HG02798 (cell line): ENCODE measurements around the gene CD164L2.
"Not testable (repeated sequence)": the region's sequence is repeated elsewhere in the genome, so short reads cannot be mapped to it uniquely, and the experiment has no call there.

Experiments used
- ATAC-seq: cut with Tn5 transposase; IDR thresholded peaks from one replicate; pipeline ENCODE4 v1.9.1; 2021; ENCODE audit warnings: mild to moderate bottlenecking; ENCODE audit not compliant: unreplicated experiment, poor library complexity

Gene CD164L2

DNA sequence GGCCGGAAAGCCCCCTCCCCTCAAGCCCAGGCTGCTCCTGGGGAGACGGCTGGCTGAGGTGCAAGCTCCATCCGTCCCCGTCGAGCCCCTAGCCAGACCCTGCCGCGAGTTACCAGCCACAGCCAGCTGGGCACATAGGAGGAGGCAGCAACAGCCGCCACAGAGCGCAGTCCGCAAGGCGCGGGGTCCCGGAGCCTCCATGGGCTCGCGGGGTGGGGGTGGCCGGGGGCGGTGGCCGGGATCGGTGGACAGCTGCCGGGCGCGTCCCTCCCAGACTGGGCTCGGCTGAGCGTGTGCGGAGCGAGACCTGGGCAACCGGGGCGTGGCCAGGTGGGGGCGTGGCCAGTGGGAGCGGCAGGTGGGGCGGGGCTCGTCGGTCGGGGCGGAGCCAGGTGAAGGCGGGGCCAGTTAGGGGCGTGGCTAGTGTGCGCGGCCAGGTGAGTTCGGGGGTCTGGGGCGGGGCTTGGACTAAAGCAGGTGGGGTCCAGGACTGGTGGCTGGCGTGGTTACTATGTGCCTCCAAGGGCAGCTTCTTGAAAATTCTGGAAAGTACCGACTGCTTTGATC is at the start of gene CD164L2:
CD164L2 (minus strand) TSS at position 295 of the 567 bp plus-strand sequence; CDS start at position 201, 94 bp downstream.
- no peak for ATAC-seq

GRCh38 chr1:27432725-27433124 is 49.6 kb upstream of the CD164L2 start:
- ATAC-seq = not testable (repeated sequence)

- no peak for ATAC-seq
Observed at GRCh38 chr1:27431601-27431940, 48.4 kb upstream of the CD164L2 start.

DNA sequence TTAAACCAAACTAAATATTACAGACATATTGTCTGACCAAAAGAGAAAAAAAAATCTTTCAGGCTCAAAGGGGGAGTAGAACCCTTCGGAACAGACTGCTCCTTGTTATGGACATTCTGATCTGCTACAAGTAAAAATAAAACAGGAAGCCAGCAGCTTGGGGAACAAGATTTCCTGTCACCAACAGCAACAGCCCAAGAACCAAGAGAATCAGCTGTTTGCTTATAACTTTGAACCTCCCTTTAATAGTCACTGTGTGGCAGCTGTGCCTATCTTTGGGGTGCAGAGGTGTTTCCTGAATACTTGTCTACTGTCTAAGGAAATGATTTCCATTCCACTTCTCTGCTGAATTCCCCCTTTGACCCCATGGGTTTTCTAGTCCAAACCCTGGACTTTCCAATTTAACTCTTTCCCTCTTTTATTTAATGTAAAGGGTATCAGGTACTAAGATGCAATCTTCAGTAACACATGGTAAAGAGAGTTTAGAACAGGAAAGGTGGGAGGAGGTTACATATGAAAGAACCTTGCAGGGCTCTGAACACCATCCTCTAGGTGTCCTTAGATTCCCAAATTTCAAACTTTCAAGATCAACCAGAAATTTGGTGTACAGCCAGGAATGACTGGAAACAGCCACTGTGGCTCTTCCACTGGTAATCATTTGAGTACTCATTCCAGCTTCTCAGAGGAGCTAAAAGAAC is 47.9 kb upstream of the CD164L2 start:
- no peak for ATAC-seq

DNA sequence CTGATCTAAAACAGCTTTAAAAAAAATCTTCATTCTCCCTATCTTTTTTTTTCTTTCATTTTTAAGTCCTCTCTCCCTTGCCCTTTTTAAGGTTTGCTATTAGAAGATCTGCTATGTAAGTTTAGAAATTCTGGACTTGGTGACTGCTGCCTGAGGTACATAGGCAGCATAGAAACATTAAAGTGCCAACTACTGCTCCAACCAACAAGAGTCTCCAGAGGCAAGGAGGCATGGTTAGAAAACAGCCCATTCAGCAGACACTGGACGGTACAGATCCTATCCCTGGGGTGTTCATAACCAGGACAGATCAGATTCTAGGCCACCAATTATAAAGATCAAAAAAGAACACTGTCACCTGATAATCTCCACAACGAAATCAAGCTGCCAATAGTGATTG is 45.9 kb upstream of the CD164L2 start:
- no peak for ATAC-seq

GRCh38 chr1:27428316-27429028 is 45.3 kb upstream of the CD164L2 start:
- ATAC-seq = no peak

GRCh38 chr1:27427816-27428315 is 44.7 kb upstream of the CD164L2 start:
- ATAC-seq = no peak

- no peak for ATAC-seq
Observed at GRCh38 chr1:27427329-27427728, 44.2 kb upstream of the CD164L2 start.

- no peak for ATAC-seq
Observed at GRCh38 chr1:27423709-27424108, 40.6 kb upstream of the CD164L2 start.

DNA sequence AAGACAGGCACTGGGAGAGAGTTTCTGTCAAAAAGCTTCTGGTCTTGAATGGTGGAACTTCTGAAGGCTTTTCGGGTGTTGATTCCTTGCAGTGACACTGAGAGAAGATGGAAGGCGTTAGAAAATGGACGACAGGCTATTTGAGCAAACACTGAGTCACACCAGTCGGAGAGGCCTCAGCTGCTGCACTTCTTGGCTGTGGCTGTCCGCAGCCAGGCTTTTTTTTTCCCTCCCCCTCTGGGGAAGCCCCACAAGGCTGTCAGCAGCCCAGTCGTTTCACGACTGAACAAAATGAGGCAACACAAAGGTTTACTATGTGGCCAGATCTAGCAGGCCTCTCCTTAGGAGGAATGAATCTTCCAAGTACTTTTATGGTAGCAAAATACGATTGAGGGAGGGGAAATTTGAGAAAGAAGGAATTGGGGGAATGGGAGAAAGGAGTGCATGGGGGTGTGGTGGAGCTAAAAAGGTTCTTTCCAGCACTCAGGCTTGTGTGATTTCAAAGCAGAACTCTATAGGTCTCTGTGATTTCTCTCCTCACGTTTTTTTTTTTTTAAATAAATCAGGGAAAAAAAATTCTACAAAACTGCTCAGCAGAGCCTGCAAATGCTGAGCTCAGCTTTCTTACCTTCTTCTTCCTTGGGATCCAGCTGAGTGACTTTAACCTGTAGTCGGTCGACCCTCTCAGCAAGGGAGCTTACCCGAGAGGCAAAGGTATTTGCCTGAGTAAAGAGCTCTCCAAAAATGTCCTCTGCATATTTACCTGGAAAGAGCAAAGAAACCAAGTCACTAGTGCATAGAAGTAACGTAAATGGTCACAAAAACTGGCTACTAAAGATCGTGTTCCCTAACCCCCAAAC is 35.4 kb upstream of the CD164L2 start:
- peak; percentile 78 for ATAC-seq

GRCh38 chr1:27417713-27418112 is 34.6 kb upstream of the CD164L2 start:
- ATAC-seq = no peak

GRCh38 chr1:27416387-27417111 is 33.4 kb upstream of the CD164L2 start:
- ATAC-seq = no peak

- ATAC-seq = no peak
Observed at GRCh38 chr1:27414091-27414490, 31.0 kb upstream of the CD164L2 start.

- ATAC-seq = no peak
Observed at GRCh38 chr1:27413004-27413403, 29.9 kb upstream of the CD164L2 start.

DNA sequence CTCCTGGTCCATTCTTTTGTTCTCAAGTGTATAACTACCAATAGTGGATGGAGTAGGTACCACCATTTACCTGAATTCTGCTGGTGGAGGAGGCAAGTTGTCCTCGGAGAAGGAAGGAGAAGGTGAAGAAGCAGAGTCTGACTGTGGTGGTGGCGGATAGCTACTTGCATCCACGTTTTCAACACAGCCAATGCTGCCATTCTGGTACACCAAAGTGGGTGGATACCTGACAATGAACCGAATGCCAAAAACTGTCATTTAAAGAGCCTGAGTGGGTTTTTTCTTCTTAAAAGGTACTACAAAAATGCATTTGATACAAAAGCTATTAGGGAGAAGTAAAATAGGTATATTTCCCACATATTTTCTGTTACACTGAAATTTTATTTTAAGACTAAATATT is 29.4 kb upstream of the CD164L2 start:
- ATAC-seq = no peak

DNA sequence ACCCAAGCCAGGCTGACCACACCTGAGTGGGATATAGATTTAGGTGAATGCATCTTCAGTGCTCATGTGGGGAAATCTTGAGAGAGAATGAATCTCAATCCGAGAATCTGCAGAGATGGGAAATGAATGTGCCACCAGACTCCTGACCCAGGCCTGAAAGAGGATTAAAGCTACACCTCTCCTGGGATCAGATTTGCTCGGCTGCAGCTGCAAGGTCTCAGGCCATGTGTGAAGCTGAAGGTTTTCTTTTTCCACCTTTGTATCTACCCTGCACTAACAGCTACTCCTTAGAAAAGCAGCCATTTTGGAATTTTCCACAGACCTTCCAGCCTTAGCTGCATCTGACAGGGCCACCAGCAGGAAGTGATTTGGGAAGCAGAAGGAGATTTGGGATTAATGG is 27.6 kb upstream of the CD164L2 start:
- no peak for ATAC-seq

DNA sequence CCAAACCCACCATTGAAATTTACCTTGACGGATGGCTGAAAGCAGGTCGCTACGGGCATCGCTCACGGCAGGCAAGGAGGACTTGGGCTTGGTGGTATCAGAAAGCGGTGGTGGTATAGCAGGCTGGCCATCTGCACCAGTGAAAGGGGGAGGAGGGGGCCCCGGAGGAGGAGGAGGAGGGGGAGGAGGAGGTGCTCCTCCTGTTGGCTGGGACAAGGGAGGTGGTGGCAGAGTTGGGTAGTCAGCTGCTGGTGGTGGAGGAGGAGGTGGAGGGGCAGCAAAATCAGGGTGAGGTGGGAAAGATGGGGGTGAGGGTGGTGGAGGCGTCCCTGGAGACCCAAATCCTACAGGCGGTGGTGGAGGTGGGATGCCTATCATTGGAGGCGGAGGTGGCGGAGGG is 26.5 kb upstream of the CD164L2 start:
- no peak for ATAC-seq

- ATAC-seq = no peak
Observed at GRCh38 chr1:27408151-27408550, 25.0 kb upstream of the CD164L2 start.

GRCh38 chr1:27406791-27407190 is 23.7 kb upstream of the CD164L2 start:
- not testable (repeated sequence) for ATAC-seq

DNA sequence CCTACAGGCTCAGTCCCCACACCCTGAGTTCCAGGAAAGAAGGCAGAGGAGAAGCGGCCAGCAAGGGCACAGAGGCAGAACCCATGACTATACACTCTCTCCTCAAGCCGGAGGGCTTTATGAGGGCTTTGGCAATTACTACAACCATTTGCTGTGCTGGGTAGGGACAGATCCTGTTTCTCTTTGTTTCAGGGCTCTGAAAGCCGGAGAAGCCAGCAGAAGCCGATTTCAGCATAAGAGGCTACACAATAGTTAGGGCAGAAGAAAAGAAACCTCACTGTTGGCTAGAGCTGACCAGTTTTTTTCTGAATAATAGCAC is 23.2 kb upstream of the CD164L2 start:
- ATAC-seq = no peak
